ENCODE results near the gene IL1RAPL2.

The IL1RAPL2 gene

GRCh38 chrX:105277132-105277531 lies 711.1 kb downstream of the IL1RAPL2 start:
- TF ChIP-seq, protein P1, sequence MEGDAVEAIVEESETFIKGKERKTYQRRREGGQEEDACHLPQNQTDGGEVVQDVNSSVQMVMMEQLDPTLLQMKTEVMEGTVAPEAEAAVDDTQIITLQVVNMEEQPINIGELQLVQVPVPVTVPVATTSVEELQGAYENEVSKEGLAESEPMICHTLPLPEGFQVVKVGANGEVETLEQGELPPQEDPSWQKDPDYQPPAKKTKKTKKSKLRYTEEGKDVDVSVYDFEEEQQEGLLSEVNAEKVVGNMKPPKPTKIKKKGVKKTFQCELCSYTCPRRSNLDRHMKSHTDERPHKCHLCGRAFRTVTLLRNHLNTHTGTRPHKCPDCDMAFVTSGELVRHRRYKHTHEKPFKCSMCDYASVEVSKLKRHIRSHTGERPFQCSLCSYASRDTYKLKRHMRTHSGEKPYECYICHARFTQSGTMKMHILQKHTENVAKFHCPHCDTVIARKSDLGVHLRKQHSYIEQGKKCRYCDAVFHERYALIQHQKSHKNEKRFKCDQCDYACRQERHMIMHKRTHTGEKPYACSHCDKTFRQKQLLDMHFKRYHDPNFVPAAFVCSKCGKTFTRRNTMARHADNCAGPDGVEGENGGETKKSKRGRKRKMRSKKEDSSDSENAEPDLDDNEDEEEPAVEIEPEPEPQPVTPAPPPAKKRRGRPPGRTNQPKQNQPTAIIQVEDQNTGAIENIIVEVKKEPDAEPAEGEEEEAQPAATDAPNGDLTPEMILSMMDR (IDR thresholded peaks at IDR 0.05; ENCODE audit: extremely low read depth, missing control alignments), result no peak
- DNase-seq (ENCODE audit: low spot score), result no peak

DNA sequence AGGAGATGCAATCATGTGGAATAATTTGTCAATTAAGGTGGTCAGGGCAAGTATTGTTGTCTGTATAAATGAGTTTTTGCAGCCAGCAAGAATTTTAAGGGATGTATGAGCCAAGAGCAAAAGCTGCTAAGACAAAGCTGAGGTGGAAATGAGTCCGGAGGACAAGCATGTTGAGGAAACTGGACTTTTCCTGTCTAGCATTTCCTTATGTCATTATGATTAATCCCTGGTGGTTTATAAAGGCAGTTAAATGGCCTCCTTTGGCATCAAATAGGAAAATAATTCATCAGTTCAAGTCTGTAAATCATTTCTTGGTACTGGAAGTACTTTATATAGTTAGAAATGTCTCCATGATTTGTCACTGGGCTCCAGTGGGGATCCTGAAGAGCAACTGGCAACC lies 716.1 kb downstream of the IL1RAPL2 start:
- no peak for DNase-seq (ENCODE audit: low spot score)
- TF ChIP-seq, protein P1 (IDR thresholded peaks at IDR 0.05; ENCODE audit: extremely low read depth, missing control alignments), result no peak

DNA sequence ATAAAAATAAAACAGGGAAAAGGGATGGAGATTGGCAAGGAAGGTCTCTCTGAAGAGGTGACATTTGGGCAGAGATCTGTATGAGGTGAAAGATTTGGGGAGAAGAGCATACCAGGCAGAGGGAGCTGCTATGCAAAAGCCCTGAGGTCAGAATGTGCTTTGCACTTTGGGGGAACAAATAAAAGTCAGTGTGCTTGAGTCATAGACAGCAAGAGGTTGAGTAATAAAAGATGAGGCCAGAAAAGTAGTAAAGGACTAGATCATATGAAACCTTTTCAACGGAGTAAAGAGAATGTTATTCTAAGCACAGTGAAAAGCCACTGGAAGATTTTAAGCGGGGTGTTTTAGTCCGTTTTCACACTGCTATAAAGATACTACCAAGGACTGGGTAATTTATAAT lies 731.0 kb downstream of the IL1RAPL2 start:
- no peak for DNase-seq (ENCODE audit: low spot score)
- TF ChIP-seq, protein P1 (IDR thresholded peaks at IDR 0.05; ENCODE audit: extremely low read depth, missing control alignments), result no peak

- TF ChIP-seq, protein P1 (IDR thresholded peaks at IDR 0.05; ENCODE audit: extremely low read depth, missing control alignments), result no peak
- no peak for DNase-seq (ENCODE audit: low spot score)
Measured at GRCh38 chrX:105299286-105299685, 733.3 kb downstream of the IL1RAPL2 start.

DNA sequence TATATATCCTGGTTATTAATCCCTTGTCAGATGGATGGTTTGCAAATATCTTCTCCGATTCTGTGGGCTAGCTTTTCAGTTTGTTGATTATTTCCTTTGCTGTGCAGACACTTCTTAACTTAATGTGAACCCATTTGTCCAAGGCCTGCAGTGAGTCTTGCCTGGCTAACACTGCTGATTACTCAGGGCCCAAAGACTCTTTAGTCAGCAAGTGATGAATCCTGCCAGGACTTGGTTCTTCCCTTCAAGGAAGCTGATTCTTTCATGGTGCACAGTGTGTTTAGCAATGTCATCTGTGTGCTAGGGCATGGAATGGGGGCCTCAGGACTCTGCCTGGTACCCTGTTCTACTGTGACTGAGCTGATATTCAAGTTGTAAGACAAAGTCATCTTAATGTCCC lies 736.2 kb downstream of the IL1RAPL2 start:
- DNase-seq (ENCODE audit: low spot score), result no peak
- TF ChIP-seq, protein P1 (IDR thresholded peaks at IDR 0.05; ENCODE audit: extremely low read depth, missing control alignments), result no peak

DNA sequence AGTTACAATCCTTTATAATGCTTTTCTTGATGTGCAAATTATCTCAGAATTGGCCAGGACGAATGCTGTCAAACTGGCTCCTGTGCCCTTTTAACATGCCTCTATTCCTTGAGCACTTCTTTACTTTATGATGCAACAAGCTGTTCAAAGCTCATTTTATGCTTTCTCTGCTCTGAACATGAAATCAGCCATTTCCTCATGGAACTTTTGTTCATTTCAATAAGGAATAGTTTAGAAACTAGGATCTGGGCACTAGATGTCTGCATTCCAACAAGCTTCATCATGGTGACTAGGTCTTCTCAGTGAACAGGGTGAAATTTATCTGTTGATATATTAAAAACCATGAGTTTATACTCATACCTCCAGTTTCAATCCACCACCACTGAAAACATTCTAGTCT lies 741.8 kb downstream of the IL1RAPL2 start:
- DNase-seq (ENCODE audit: low spot score), result no peak
- TF ChIP-seq, protein P1 (IDR thresholded peaks at IDR 0.05; ENCODE audit: extremely low read depth, missing control alignments), result no peak

DNA sequence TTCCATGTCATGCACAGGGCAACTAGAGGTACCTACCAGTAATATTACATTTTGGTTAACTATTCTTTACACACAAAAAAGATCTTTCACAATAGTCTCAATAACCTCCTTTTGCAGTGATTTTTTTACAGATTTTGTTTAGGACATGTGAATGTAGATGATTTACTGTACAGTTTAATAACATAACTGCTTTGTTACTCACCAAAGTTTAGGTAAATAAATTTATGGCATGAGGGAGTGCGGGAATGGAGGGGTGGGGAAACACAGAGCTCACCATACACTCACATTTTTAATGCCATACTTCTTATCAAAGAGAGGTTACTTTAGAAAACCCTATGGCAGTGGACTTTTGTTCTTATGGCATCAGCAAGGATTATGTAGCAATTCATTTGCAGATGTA lies 747.6 kb downstream of the IL1RAPL2 start:
- TF ChIP-seq, protein P1 (IDR thresholded peaks at IDR 0.05; ENCODE audit: extremely low read depth, missing control alignments), result no peak

More for the DNA sequence above, 747.6 kb downstream of the IL1RAPL2 start:
- no peak for DNase-seq (ENCODE audit: low spot score)
